AG09309 (cell line): ENCODE results near the gene ARL4A.
A peak's percentile ranks its signal among the peaks of the same experiment; 100 is the strongest.

ENCODE experiments used
- DNase-seq: peaks from one replicate; pipeline ENCODE4 v3.0.0-alpha.2; 2010; ENCODE audit warnings: low read depth
- H3K4me3 ChIP-seq: 2 replicates; pipeline ENCODE4 v1.5.1; 2011; ENCODE audit warnings: mild to moderate bottlenecking, low read depth, low read length, moderate library complexity; ENCODE audit not compliant: control insufficient read depth
- CTCF ChIP-seq: IDR thresholded peaks from 2 replicates; pipeline ENCODE4 v1.5.1; 2011; ENCODE audit warnings: mild to moderate bottlenecking, low read depth, low read length, inconsistent platforms; ENCODE audit not compliant: insufficient read depth, control insufficient read depth; ENCODE audit errors: missing control alignments

ARL4A gene

GRCh38 chr7:12731214-12731656 is 43.8 kb downstream of the ARL4A start:
- no peak overlapping the region for H3K4me3 ChIP-seq
- TF ChIP-seq CTCF, result peak; percentile 13
- DNase-seq, result no peak

GRCh38 chr7:12731775-12732174 is 44.3 kb downstream of the ARL4A start:
- DNase-seq, result no peak
- TF ChIP-seq CTCF, result no peak
- H3K4me3 ChIP-seq, result no peak overlapping the region

- H3K4me3 ChIP-seq, result no peak overlapping the region
- TF ChIP-seq CTCF, result no peak
- no peak for DNase-seq
Measured at GRCh38 chr7:12732428-12732827, 45.0 kb downstream of the ARL4A start.

GRCh38 chr7:12735923-12736322 is 48.5 kb downstream of the ARL4A start:
- no peak overlapping the region for H3K4me3 ChIP-seq
- DNase-seq, result no peak
- TF ChIP-seq CTCF, result no peak

GRCh38 chr7:12737373-12737772 is 49.9 kb downstream of the ARL4A start:
- no peak for DNase-seq
- H3K4me3 ChIP-seq, result no peak overlapping the region
- TF ChIP-seq CTCF, result no peak

GRCh38 chr7:12737836-12738235 is 50.4 kb downstream of the ARL4A start:
- DNase-seq, result no peak
- TF ChIP-seq CTCF, result no peak
- H3K4me3 ChIP-seq, result no peak overlapping the region

GRCh38 chr7:12738665-12739064 is 51.2 kb downstream of the ARL4A start:
- no peak for DNase-seq
- H3K4me3 ChIP-seq, result no peak overlapping the region
- TF ChIP-seq CTCF, result no peak
